ENCODE data around the gene STX1B. TPM values are rescaled to one million over a fixed set of nuclear protein-coding genes. Genes with fewer than 3 reads are reported as not detected.
A peak's percentile ranks its signal among the peaks of the same experiment; 100 is the strongest.

Gene STX1B
- total and polyA plus RNA-seq, 8 donors = 0.16 to 2.4 (median 0.80) TPM

DNA sequence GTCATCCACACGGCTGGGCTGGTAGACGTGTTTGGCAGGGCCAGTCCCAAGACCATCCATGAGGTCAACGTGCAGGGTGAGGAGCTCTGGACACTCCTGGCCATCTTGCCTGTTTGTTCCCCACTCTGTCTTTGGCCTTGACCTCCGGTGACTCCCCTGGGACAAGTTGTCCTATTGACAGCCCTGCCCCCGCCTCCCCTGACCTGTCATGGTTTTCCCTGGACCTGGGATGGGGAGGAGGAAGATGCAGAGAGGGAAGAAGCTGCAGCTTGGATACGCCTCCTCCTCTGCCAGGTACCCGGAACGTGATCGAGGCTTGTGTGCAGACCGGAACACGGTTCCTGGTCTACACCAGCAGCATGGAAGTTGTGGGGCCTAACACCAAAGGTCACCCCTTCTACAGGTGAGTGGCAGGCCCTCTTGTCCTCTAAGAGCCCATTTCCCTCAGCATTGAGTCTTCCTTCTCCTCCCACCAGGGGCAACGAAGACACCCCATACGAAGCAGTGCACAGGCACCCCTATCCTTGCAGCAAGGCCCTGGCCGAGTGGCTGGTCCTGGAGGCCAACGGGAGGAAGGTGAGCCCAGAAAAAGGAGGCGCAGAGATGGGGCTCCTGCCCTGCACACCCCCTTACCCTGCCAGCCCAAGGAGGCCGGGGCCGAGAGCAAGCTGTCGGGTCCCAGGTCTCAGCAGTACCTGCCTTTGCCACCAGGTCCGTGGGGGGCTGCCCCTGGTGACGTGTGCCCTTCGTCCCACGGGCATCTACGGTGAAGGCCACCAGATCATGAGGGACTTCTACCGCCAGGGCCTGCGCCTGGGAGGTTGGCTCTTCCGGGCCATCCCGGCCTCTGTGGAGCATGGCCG lies 24.1 kb downstream of the STX1B start:
- Histone ChIP-seq H3K9me3 (no peaks in the 10 kb centered on the region), H3K4me3 (peak overlapping the region in 2 of 4 donors; percentile 46 to 61), H3K27ac (peak overlapping the region in 3 of 4 donors; percentile 85 to 87 (median 87)), H3K27me3 (no peaks in the 10 kb centered on the region), H3K36me3 (peaks cover 0 to 5% (median 0%) of the 10 kb centered on the region in 3 donors), H3K4me1 (peaks cover 0 to 7% (median 0%) of the 10 kb centered on the region in 3 donors)
- intact Hi-C loops (cut with DNase I) = loop anchor here in 2 of 3 donors (2.0 to 10.0 kb wide), 4 partner anchors 98 to 458 kb away; partner anchors contain the start of genes PRSS53 (in 1 of the 2) and ZNF843 (in 1 of the 2)
- 80 to 88% methylated on average over 28 to 29 of the region's 29 CpGs for WGBS, 2 donors
- ATAC-seq = no peak
- FAIRE-seq = no peak
- peak in 1 of 6 donors; percentile 74 for DNase-seq
- TF ChIP-seq, protein P1, sequence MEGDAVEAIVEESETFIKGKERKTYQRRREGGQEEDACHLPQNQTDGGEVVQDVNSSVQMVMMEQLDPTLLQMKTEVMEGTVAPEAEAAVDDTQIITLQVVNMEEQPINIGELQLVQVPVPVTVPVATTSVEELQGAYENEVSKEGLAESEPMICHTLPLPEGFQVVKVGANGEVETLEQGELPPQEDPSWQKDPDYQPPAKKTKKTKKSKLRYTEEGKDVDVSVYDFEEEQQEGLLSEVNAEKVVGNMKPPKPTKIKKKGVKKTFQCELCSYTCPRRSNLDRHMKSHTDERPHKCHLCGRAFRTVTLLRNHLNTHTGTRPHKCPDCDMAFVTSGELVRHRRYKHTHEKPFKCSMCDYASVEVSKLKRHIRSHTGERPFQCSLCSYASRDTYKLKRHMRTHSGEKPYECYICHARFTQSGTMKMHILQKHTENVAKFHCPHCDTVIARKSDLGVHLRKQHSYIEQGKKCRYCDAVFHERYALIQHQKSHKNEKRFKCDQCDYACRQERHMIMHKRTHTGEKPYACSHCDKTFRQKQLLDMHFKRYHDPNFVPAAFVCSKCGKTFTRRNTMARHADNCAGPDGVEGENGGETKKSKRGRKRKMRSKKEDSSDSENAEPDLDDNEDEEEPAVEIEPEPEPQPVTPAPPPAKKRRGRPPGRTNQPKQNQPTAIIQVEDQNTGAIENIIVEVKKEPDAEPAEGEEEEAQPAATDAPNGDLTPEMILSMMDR (IDR thresholded peaks at IDR 0.05) = no peak

DNA sequence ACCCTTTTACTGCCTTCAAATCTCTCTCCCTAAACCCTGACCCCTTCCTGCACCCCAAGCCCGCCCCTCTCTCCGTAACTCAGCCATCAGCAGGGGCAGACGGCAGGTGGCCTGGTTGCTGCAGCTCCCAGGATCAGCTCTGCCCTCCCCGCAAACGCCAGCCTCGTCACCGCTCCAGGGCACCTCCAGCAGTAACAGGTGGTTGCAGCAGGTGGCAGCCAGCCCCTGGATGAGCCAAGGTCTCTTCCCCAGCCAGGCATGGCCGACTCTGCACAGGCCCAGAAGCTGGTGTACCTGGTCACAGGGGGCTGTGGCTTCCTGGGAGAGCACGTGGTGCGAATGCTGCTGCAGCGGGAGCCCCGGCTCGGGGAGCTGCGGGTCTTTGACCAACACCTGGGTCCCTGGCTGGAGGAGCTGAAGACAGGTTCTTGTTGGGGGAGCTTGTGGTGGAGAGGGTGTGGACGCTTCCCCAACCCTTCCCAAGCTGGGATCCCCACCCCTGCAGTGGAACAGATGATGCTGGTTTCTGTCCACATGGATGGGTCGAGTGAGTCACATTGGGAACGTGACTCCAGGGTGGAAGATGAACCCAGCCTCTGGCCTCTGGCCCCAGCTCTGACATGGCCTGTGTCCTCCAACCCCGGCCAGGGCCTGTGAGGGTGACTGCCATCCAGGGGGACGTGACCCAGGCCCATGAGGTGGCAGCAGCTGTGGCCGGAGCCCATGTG lies 24.9 kb downstream of the STX1B start:
- H3K4me3 ChIP-seq = peak overlapping the region; percentile 24 to 61 (median 36)
- no peaks in the 10 kb centered on the region for H3K27me3 ChIP-seq
- H3K27ac ChIP-seq = peak overlapping the region; percentile 85 to 87 (median 86)
- TF ChIP-seq, protein P1 (IDR thresholded peaks at IDR 0.05) = no peak
- ATAC-seq (peak; percentile 92 to 94 (median 94)), DNase-seq (peak; percentile 85 to 97 (median 91)), FAIRE-seq (no peak)
- peaks cover 0 to 7% (median 0%) of the 10 kb centered on the region in 3 donors for H3K4me1 ChIP-seq
- no peaks in the 10 kb centered on the region for H3K9me3 ChIP-seq
- peaks cover 0 to 10% (median 0%) of the 10 kb centered on the region in 3 donors for H3K36me3 ChIP-seq
- intact Hi-C loops (cut with DNase I) = loop anchor here in 2 of 3 donors (2.0 to 10.0 kb wide), 4 partner anchors 99 to 459 kb away; partner anchors contain the start of genes PRSS53 (in 1 of the 2) and ZNF843 (in 1 of the 2)
- WGBS, 2 donors = 16 to 20% methylated on average over 19 to 20 of the region's 20 CpGs

DNA sequence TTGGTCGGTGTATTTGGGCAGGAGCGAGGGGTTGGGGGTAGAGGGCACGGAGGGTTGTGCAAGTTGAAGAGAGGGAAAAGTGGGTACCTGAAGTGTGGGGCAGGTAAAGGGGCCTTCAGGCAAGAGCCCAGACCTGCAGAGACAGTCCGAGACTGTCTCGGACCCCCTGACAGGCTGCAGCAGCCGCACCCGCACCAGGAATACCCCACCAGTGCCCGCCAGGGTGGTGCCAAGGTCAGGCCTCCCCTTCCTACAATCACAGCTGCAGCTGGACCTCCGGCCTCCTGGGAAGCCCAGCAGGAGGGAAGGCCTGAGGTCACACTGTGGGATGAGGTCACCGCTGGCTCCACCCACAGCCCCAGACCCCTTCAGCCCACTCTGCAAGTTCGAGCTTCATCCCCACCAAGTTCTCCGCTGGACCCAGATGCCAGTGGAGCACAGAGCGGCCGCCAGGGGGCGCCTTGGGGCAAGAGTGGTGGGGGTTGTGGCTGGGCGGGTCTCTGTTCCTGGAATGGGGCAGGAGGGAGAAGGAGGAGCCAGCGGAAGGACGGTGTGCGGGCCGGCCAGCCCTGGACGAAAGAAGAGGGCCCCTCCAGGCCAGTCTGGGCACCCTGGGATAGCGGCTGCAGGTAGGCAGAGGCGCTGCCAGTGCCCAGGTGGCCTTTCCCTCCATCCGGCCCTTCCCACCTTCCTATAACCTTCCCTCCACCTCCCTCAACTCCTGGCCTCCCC lies 25.6 kb downstream of the STX1B start, which contains the start of gene HSD3B7:
TSS of gene HSD3B7 (plus strand) at position 539 of the 732 bp plus-strand sequence. CDS start 452 bp downstream, outside the sequence.
- Histone ChIP-seq H3K4me1 (peaks cover 0 to 7% (median 0%) of the 10 kb centered on the region in 3 donors), H3K27me3 (no peaks in the 10 kb centered on the region), H3K36me3 (peaks cover 0 to 17% (median 0%) of the 10 kb centered on the region in 3 donors), H3K9me3 (no peaks in the 10 kb centered on the region), H3K27ac (peak within 1 kb of the TSS; percentile 85 to 87 (median 86)), H3K4me3 (peak within 1 kb of the TSS; percentile 24 to 61 (median 36))
- TF ChIP-seq, protein P1 (IDR thresholded peaks at IDR 0.05) = peak; percentile 93 to 97 (median 96)
- intact Hi-C loops (cut with DNase I) = loop anchor here in 2 of 3 donors (5.0 to 10.0 kb wide), 4 partner anchors 100 to 462 kb away; partner anchors contain the start of genes PRSS53 (in 1 of the 2) and ZNF843 (in 1 of the 2)
- DNase-seq = peak; percentile 88 to 100 (median 94)
- peak; percentile 89 to 96 (median 94) for ATAC-seq
- FAIRE-seq = no peak
- WGBS, 2 donors = 16 to 17% methylated on average over 23 to 24 of the region's 24 CpGs

DNA sequence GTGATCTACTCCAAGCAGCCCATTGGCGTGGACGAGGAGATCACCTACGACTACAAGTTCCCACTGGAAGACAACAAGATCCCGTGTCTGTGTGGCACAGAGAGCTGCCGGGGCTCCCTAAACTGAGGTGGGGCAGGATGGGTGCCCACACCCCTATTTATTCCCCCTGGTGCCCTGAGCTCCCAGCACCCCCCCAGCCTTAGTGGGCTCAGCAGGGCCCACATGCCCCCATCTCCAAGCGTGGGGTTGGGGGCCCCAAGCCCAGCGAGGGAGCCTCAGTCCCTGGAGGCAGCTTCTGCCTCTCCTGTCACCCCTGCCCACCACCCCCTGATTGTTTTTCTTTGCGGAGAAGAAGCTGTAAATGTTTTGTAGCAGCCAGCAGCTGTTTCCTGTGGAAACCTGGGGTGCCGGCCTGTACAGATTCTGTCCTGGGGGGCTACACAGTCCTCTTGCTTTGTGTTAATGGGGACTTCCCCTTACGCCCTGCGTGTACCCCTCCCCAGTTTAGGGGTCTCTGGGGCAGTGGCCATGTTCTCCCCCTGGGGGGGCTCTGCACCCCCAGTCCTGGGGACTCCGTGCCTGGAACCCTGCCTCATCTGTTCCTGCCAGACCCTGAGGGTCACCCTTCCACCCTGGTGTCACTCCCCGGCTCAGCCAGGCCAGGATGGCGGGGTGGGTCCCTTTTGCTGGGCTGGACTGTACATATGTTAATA lies 26.4 kb downstream of the STX1B start:
- no peak overlapping the region for H3K27ac ChIP-seq
- DNase-seq (peak in 3 of 6 donors; percentile 36 to 68 (median 39)), ATAC-seq (no peak), FAIRE-seq (no peak)
- WGBS, 2 donors = 86 to 89% methylated on average over 13 to 14 of the region's 14 CpGs
- H3K36me3 ChIP-seq = peaks cover 0 to 24% (median 0%) of the 10 kb centered on the region in 3 donors
- H3K27me3 ChIP-seq = no peaks in the 10 kb centered on the region
- H3K4me1 ChIP-seq = peaks cover 0 to 7% (median 0%) of the 10 kb centered on the region in 3 donors
- H3K4me3 ChIP-seq = no peak overlapping the region
- H3K9me3 ChIP-seq = no peaks in the 10 kb centered on the region
- intact Hi-C loops (cut with DNase I) = loop anchor here in 2 of 3 donors (5.0 to 10.0 kb wide), 3 partner anchors 101 to 463 kb away; partner anchors contain the start of genes PRSS53 (in 1 of the 2) and ZNF843 (in 1 of the 2)
- TF ChIP-seq, protein P1 (IDR thresholded peaks at IDR 0.05) = no peak

Measured in pancreas (tissue), 10 donors.